Measurements from ENCODE around the gene XRCC4. TPM values are rescaled to one million over a fixed set of nuclear protein-coding genes. Genes with fewer than 3 reads are reported as not detected.

Gene XRCC4
- polyA plus RNA-seq, 1 donor (not counting 4 experiments of a cell fraction or from before 2014, with no cell fraction given), result 10.9 TPM

DNA sequence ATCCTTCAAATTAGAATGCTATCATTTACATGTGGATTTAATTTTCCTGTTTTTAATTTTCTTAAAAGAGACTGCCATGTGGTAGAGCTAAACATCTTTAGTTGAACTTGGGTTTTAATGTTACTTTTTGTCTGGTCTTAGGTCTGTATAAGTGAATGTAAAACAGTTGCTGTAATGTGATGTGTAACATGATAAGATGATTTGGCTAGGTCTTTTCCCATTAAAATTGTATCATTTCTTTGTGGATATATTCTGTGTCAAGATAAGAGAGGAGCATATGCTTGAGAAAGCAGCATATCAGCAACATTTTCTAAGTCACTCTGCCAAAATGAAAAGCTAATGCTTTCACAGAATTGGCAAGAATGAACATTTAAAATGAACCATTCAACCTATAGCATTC is 18.6 kb upstream of the XRCC4 start:
- Histone ChIP-seq H3K4me2 (ENCODE audit: control insufficient read depth, extremely low read depth, insufficient read depth, low read depth, low read length) (no peak overlapping the region), H3K36me3 (ENCODE audit: control insufficient read depth in 2 of 2, extremely low read depth in 1 of 2, insufficient read depth in 2 of 2, low read length in 2 of 2) (no peaks in the 10 kb centered on the region), H3K4me1 (ENCODE audit: control insufficient read depth, extremely low read depth, insufficient read depth, low read length) (no peaks in the 10 kb centered on the region), H3K79me2 (ENCODE audit: control insufficient read depth, insufficient read depth, low read length) (peaks cover 7% of the 10 kb centered on the region), H3K9ac (ENCODE audit: control insufficient read depth, extremely low read depth, insufficient read depth, low read length) (no peak overlapping the region), H3K9me1 (ENCODE audit: control insufficient read depth, extremely low read depth, insufficient read depth, low read length) (no peaks in the 10 kb centered on the region), H3K9me3 (ENCODE audit: control insufficient read depth, low read depth, low read length) (no peaks in the 10 kb centered on the region), H3K4me3 (ENCODE audit: control insufficient read depth in 2 of 3, extremely low read depth in 1 of 3, insufficient read depth in 2 of 3, low read depth in 1 of 3, low read length in 3 of 3) (no peak overlapping the region), H4K20me1 (ENCODE audit: control insufficient read depth, extremely low read depth, insufficient read depth, low read length) (no peaks in the 10 kb centered on the region), H3K27me3 (ENCODE audit: control insufficient read depth, extremely low read depth, insufficient read depth, low read length) (no peaks in the 10 kb centered on the region), H2AFZ (ENCODE audit: control insufficient read depth, low read length) (no peak overlapping the region), H3K27ac (ENCODE audit: control insufficient read depth, insufficient read depth, low read length) (no peak overlapping the region)
- no peak for FAIRE-seq
- dilution Hi-C loops (cut with MboI; ENCODE audit: extremely low pct_ligation_motif_present, low sequenced_read_pairs), result no loop called here
- DNase-seq (ENCODE audit: low read depth, low spot score), result no peak
- TF ChIP-seq EZH2 (IDR thresholded peaks at IDR 0.05; ENCODE audit: low read length), result no peak
- TF ChIP-seq, protein P1, sequence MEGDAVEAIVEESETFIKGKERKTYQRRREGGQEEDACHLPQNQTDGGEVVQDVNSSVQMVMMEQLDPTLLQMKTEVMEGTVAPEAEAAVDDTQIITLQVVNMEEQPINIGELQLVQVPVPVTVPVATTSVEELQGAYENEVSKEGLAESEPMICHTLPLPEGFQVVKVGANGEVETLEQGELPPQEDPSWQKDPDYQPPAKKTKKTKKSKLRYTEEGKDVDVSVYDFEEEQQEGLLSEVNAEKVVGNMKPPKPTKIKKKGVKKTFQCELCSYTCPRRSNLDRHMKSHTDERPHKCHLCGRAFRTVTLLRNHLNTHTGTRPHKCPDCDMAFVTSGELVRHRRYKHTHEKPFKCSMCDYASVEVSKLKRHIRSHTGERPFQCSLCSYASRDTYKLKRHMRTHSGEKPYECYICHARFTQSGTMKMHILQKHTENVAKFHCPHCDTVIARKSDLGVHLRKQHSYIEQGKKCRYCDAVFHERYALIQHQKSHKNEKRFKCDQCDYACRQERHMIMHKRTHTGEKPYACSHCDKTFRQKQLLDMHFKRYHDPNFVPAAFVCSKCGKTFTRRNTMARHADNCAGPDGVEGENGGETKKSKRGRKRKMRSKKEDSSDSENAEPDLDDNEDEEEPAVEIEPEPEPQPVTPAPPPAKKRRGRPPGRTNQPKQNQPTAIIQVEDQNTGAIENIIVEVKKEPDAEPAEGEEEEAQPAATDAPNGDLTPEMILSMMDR (optimal IDR thresholded peaks at IDR 0.05 in 1 of 3, IDR thresholded peaks at IDR 0.05 in 1 of 3, conservative IDR thresholded peaks at IDR 0.05 in 1 of 3; ENCODE audit: extremely low read depth in 1 of 3, insufficient read depth in 2 of 3, low read length in 3 of 3), result no peak

DNA sequence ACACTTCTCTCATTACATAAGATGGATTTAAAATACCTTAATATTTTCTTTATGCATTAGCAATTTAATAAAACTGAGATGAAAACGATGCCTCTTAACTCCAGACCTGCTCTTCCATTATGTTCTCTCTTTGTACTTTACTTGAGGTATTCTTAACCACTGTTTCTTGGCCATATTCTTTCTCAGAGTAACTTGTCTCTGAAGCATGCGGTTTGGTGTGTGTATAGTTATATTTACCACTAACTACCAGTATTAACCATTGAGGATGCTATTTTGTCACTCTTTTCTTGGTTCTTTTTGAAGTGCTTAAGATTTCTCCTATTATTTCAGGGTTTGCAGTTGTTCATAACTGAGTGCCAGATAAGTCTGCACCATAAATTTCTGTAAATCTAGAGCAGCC is 18.0 kb upstream of the XRCC4 start:
- Histone ChIP-seq H3K4me3 (ENCODE audit: control insufficient read depth in 2 of 3, extremely low read depth in 1 of 3, insufficient read depth in 2 of 3, low read depth in 1 of 3, low read length in 3 of 3) (no peak overlapping the region), H3K9me3 (ENCODE audit: control insufficient read depth, low read depth, low read length) (no peaks in the 10 kb centered on the region), H3K4me1 (ENCODE audit: control insufficient read depth, extremely low read depth, insufficient read depth, low read length) (no peaks in the 10 kb centered on the region), H3K36me3 (ENCODE audit: control insufficient read depth in 2 of 2, extremely low read depth in 1 of 2, insufficient read depth in 2 of 2, low read length in 2 of 2) (no peaks in the 10 kb centered on the region), H4K20me1 (ENCODE audit: control insufficient read depth, extremely low read depth, insufficient read depth, low read length) (no peaks in the 10 kb centered on the region), H3K27me3 (ENCODE audit: control insufficient read depth, extremely low read depth, insufficient read depth, low read length) (no peaks in the 10 kb centered on the region), H3K79me2 (ENCODE audit: control insufficient read depth, insufficient read depth, low read length) (peaks cover 11% of the 10 kb centered on the region), H3K4me2 (ENCODE audit: control insufficient read depth, extremely low read depth, insufficient read depth, low read depth, low read length) (no peak overlapping the region), H3K9me1 (ENCODE audit: control insufficient read depth, extremely low read depth, insufficient read depth, low read length) (no peaks in the 10 kb centered on the region), H3K27ac (ENCODE audit: control insufficient read depth, insufficient read depth, low read length) (no peak overlapping the region), H3K9ac (ENCODE audit: control insufficient read depth, extremely low read depth, insufficient read depth, low read length) (no peak overlapping the region), H2AFZ (ENCODE audit: control insufficient read depth, low read length) (no peak overlapping the region)
- no peak for FAIRE-seq
- dilution Hi-C loops (cut with MboI; ENCODE audit: extremely low pct_ligation_motif_present, low sequenced_read_pairs), result no loop called here
- no peak for DNase-seq (ENCODE audit: low read depth, low spot score)
- no peak for TF ChIP-seq EZH2 (IDR thresholded peaks at IDR 0.05; ENCODE audit: low read length)
- TF ChIP-seq, protein P1 (optimal IDR thresholded peaks at IDR 0.05 in 1 of 3, IDR thresholded peaks at IDR 0.05 in 1 of 3, conservative IDR thresholded peaks at IDR 0.05 in 1 of 3; ENCODE audit: extremely low read depth in 1 of 3, insufficient read depth in 2 of 3, low read length in 3 of 3), result no peak

Measured in keratinocyte (primary cell).